AG04450 (cell line): ENCODE results near the gene CHST3. TPM values are rescaled to one million over a fixed set of nuclear protein-coding genes. Genes with fewer than 3 reads are reported as not detected.

Experiments
- CTCF ChIA-PET: fragments of 300-600, 350-600 bp; formaldehyde crosslinking; extraction: SDS; loops from one replicate; lab custom pipeline; 2022; ENCODE audit warnings: antibody characterized with exemption, inconsistent platforms; lab: Charles Lee
- POLR2A ChIA-PET: fragments of 350-600 bp; formaldehyde crosslinking; extraction: SDS; loops from one replicate; lab custom pipeline; 2021; ENCODE audit warnings: antibody characterized with exemption, inconsistent platforms; lab: Yijun Ruan, JAX
- DNase-seq: peaks from one replicate; pipeline ENCODE4 v3.0.0-alpha.2; 2011; ENCODE audit warnings: low read depth, low spot score
- H3K27ac ChIP-seq: one replicate; pipeline ENCODE4 v1.5.1; 2012; ENCODE audit warnings: low read depth, low read length, control low read depth
- H3K27me3 ChIP-seq: one replicate; pipeline ENCODE4 v1.6.0; 2012; ENCODE audit warnings: low read length; ENCODE audit not compliant: control insufficient read depth, insufficient read depth
- H3K4me3 ChIP-seq: 2 replicates; pipeline ENCODE4 v1.5.1; 2011; ENCODE audit warnings: mild to moderate bottlenecking, low read depth, low read length, control low read depth
- H3K9me3 ChIP-seq: 2 replicates; pipeline ENCODE4 v1.5.1; 2012; ENCODE audit warnings: low read length; ENCODE audit not compliant: control insufficient read depth, insufficient read depth
- CTCF ChIP-seq: IDR thresholded peaks from 2 replicates; pipeline ENCODE4 v1.5.1; 2011; ENCODE audit warnings: low read depth, low read length, control low read depth, inconsistent platforms
- polyA plus RNA-seq: library from polyadenylated mRNA; depleted of rRNA; stranded (reverse); fragments of >200 nt; gene quantifications from 2 replicates; pipeline ENCODE4 v1.2.3, GENCODE V29; 2011; rRNA removed

CHST3 gene
- polyA plus RNA-seq, 1 experiment, result 4.6 TPM

GRCh38 chr10:72061491-72061890, 97.3 kb downstream of the CHST3 start:
- Histone ChIP-seq H3K9me3 (no peaks in the 10 kb centered on the region), H3K27ac (no peak overlapping the region), H3K4me3 (no peak overlapping the region), H3K27me3 (peaks cover 23% of the 10 kb centered on the region)
- ChIA-PET CTCF (interaction anchor here (0.6 to 1.2 kb wide), 3 partner anchors 79 to 269 kb away, joined by 3 to 4 read pairs (median 3); no protein-coding TSS in a partner anchor), POLR2A (no interaction called here)
- TF ChIP-seq CTCF, result peak; percentile 15; the same call in 1 of the 2 replicates
- DNase-seq, result no peak

- POLR2A ChIA-PET, result no interaction called here
- no peak overlapping the region for H3K27ac ChIP-seq
Measured at GRCh38 chr10:72061930-72062329, 97.7 kb downstream of the CHST3 start.

GRCh38 chr10:72062382-72062781, 98.2 kb downstream of the CHST3 start:
- CTCF ChIA-PET, result interaction anchor here (1.2 to 1.4 kb wide), 2 partner anchors 14 to 166 kb away, joined by 5 to 6 read pairs; no protein-coding TSS in a partner anchor

More at GRCh38 chr10:72061930-72062329, 97.7 kb downstream of the CHST3 start:
- Histone ChIP-seq H3K4me3 (no peak overlapping the region), H3K27me3 (peaks cover 24% of the 10 kb centered on the region), H3K9me3 (no peaks in the 10 kb centered on the region)
- TF ChIP-seq CTCF, result no peak
- DNase-seq, result no peak
- CTCF ChIA-PET, result interaction anchor here (0.6 to 1.2 kb wide), 2 partner anchors 165 to 269 kb away, joined by 3 to 4 read pairs; no protein-coding TSS in a partner anchor

More at GRCh38 chr10:72062382-72062781, 98.2 kb downstream of the CHST3 start:
- Histone ChIP-seq H3K9me3 (no peaks in the 10 kb centered on the region), H3K4me3 (no peak overlapping the region), H3K27me3 (peaks cover 28% of the 10 kb centered on the region), H3K27ac (no peak overlapping the region)
- POLR2A ChIA-PET, result no interaction called here
- no peak for DNase-seq
- TF ChIP-seq CTCF, result no peak

Other genes starting within 250 kb of the CHST3 start
- 0.01 TPM in 1 of 2 replicates, not detected in the other for gene C10orf105, start 244.6 kb upstream of the CHST3 start, polyA plus RNA-seq
- 22.1 and 32.1 TPM in 2 replicates for gene VSIR, start 190.9 kb upstream of the CHST3 start, polyA plus RNA-seq
- 1,594 and 1,626 TPM in 2 replicates for gene PSAP, start 113.1 kb upstream of the CHST3 start, polyA plus RNA-seq
- gene SPOCK2, start 124.2 kb downstream of the CHST3 start, polyA plus RNA-seq, result 0.02 and 0.16 TPM in 2 replicates